Prostate gland (tissue), 2 donors: ENCODE results near the gene MPDU1.

Experiments used
- POLR2A ChIP-seq: fragments of 450-650 bp; IDR thresholded peaks from one replicate; pipeline ENCODE4 v1.6.1; 2016; ENCODE audit warnings: antibody characterized with exemption, mild to moderate bottlenecking
- POLR2AphosphoS5 ChIP-seq: sonication (generic); formaldehyde crosslinking; IDR thresholded peaks from one replicate; pipeline ENCODE4 v1.6.1; 2017; ENCODE audit warnings: antibody characterized with exemption
- TF ChIP-seq, protein P1 (sequence below), 4 experiments: fragments of 200-600 bp in 2 of 4; fragments of 450-650 bp in 2 of 4; sonication (generic) in 2 of 4; IDR thresholded peaks; 1 replicate in 3 of 4; 2 replicates in 1 of 4; pipeline ENCODE4 v1.5.1; 2016 to 2019; ENCODE audit warnings: antibody characterized with exemption in 4 of 4, mild to moderate bottlenecking in 2 of 4, moderate library complexity in 2 of 4

DNA sequence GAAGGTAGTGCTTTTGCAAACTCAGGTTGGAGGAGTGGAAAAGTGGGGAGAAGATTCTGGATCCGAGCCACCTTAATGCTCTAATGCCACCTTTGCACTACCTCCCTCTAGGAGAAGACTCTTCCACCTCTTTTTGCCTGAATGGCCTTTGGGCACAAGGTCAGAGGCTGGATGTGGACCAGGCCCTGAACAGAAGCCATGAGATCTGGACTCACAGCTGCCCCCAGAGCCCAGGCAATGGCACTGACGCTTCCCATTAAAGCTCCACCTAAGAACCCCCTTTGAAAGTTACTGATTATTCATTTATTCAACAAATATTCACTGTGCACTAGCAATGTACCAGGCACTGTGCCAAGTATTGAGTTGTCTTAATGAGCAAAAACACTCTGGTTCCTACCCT is 49.4 kb downstream of the MPDU1 start:
- TF ChIP-seq, protein P1, sequence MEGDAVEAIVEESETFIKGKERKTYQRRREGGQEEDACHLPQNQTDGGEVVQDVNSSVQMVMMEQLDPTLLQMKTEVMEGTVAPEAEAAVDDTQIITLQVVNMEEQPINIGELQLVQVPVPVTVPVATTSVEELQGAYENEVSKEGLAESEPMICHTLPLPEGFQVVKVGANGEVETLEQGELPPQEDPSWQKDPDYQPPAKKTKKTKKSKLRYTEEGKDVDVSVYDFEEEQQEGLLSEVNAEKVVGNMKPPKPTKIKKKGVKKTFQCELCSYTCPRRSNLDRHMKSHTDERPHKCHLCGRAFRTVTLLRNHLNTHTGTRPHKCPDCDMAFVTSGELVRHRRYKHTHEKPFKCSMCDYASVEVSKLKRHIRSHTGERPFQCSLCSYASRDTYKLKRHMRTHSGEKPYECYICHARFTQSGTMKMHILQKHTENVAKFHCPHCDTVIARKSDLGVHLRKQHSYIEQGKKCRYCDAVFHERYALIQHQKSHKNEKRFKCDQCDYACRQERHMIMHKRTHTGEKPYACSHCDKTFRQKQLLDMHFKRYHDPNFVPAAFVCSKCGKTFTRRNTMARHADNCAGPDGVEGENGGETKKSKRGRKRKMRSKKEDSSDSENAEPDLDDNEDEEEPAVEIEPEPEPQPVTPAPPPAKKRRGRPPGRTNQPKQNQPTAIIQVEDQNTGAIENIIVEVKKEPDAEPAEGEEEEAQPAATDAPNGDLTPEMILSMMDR (IDR thresholded peaks at IDR 0.05): no peak
- TF ChIP-seq POLR2AphosphoS5: no peak
- no peak for TF ChIP-seq POLR2A
